HepG2 (cell line): ENCODE measurements around the gene FAM169A. TPM values are rescaled to one million over a fixed set of nuclear protein-coding genes. Genes with fewer than 3 reads are reported as not detected.
"Not testable (repeated sequence)": the region's sequence is repeated elsewhere in the genome, so short reads cannot be mapped to it uniquely, and the experiment has no call there.

ENCODE experiments used
- ATAC-seq: fragments of 200-7000 bp; cut with Tn5 transposase; 3 replicates; pipeline ENCODE4 v1.9.1; 2020; ENCODE audit warnings: mild to moderate bottlenecking, moderate library complexity
- BruUV-seq: library from RNA; stranded (reverse); fragments of 400-500 nt; replicated peaks from 2 replicates; lab custom pipeline; 2021; lab: Mats Ljungman, UMichigan
- CTCF ChIA-PET: fragments of 300-600 bp; formaldehyde crosslinking; extraction: SDS; loops from one replicate; lab custom pipeline; 2021; ENCODE audit warnings: low total read pairs, inconsistent platforms, low intra/inter-chr PET ratio; lab: Yijun Ruan, JAX
- POLR2A ChIA-PET: fragments of 350-600 bp; sonication (Branson Sonifier 250); formaldehyde crosslinking; loops from one replicate; lab custom pipeline; 2020; ENCODE audit warnings: antibody characterized with exemption, inconsistent platforms; lab: Yijun Ruan, JAX
- DNase-seq: peaks from one replicate; pipeline ENCODE4 v3.0.0-alpha.2; 2015; ENCODE audit warnings: low spot score
- FAIRE-seq: peaks from 3 replicates; lab custom pipeline; 2011; peaks lifted over from hg19 to GRCh38; lab: Jason Lieb, UNC
- H2AFZ ChIP-seq: one replicate; pipeline ENCODE4 v1.6.1; 2011; ENCODE audit warnings: low read length, inconsistent platforms
- H3K27ac ChIP-seq: fragments of 300-600 bp; 3 replicates; pipeline ENCODE4 v1.8.0; 2011; ENCODE audit warnings: mixed run types, mild to moderate bottlenecking, mixed read lengths, low read length, inconsistent platforms; ENCODE audit not compliant: insufficient read depth; ENCODE audit errors: extremely low read length
- H3K27me3 ChIP-seq, 2 experiments: fragments of 200-600 bp in 1 of 2; 2 replicates in 1 of 2; 3 replicates in 1 of 2; pipeline versions ENCODE4 v1.6.0 to v1.8.0; 2011; ENCODE audit warnings: low read length in 2 of 2, mild to moderate bottlenecking in 2 of 2, moderate library complexity in 2 of 2, inconsistent platforms in 1 of 2; ENCODE audit not compliant: insufficient read depth in 2 of 2, control insufficient read depth in 1 of 2
- H3K36me3 ChIP-seq, 2 experiments: fragments of 200-600 bp in 1 of 2; replicated peaks in 1 of 2; 2 replicates in 1 of 2; 3 replicates in 1 of 2; pipeline versions ENCODE4 v1.5.1 to v1.8.0; 2011; ENCODE audit warnings: low read length in 2 of 2, inconsistent platforms in 1 of 2; ENCODE audit not compliant: insufficient read depth in 2 of 2, control insufficient read depth in 1 of 2
- H3K4me1 ChIP-seq: 2 replicates; pipeline ENCODE4 v1.5.1; 2012; ENCODE audit warnings: low read length, inconsistent platforms; ENCODE audit not compliant: insufficient read depth
- H3K4me2 ChIP-seq: 2 replicates; pipeline ENCODE4 v1.6.0; 2011; ENCODE audit warnings: low read depth, low read length, inconsistent platforms
- H3K4me3 ChIP-seq, 3 experiments: fragments of 200-600 bp in 1 of 3; sonication (generic), shearing (Covaris generic) in 1 of 3; replicated peaks in 1 of 3; 2 replicates each; pipeline ENCODE4 v1.5.1; 2011 to 2016; ENCODE audit warnings: low read length in 3 of 3, inconsistent platforms in 2 of 3, low read depth in 2 of 3, mild to moderate bottlenecking in 2 of 3, control low read depth in 1 of 3, mixed read lengths in 1 of 3; ENCODE audit not compliant: insufficient read depth in 1 of 3
- H3K79me2 ChIP-seq: one replicate; pipeline ENCODE4 v1.6.1; 2011; ENCODE audit warnings: low read length, inconsistent platforms; ENCODE audit not compliant: insufficient read depth
- H3K9ac ChIP-seq: 2 replicates; pipeline ENCODE4 v1.6.0; 2011; ENCODE audit warnings: mild to moderate bottlenecking, low read depth, low read length, inconsistent platforms; ENCODE audit not compliant: insufficient read depth
- H3K9me3 ChIP-seq: 2 replicates; pipeline ENCODE4 v1.5.1; 2012; ENCODE audit warnings: mild to moderate bottlenecking, low read length
- H4K20me1 ChIP-seq: 2 replicates; pipeline ENCODE4 v1.6.0; 2011; ENCODE audit warnings: inconsistent platforms, mild to moderate bottlenecking, low read length, moderate library complexity; ENCODE audit not compliant: insufficient read depth
- FOXA1 ChIP-seq, 2 experiments: fragments of 450-650 bp in 1 of 2; sonication (generic) in 1 of 2; formaldehyde crosslinking in 1 of 2; IDR thresholded peaks; 2 replicates each; pipeline versions ENCODE4 v1.4.0 to v1.6.1; 2016 to 2020; ENCODE audit warnings: missing genetic modification reagents in 1 of 2
- FOXA3 ChIP-seq: IDR thresholded peaks from 2 replicates; pipeline ENCODE4 v1.6.1; 2016; ENCODE audit warnings: missing genetic modification reagents, missing compliant biosample characterization
- GATAD2A ChIP-seq: IDR thresholded peaks from 2 replicates; pipeline ENCODE4 v1.6.1; 2016
- ISL2 ChIP-seq: sonication (generic); formaldehyde crosslinking; IDR thresholded peaks from 2 replicates; pipeline ENCODE4 v1.5.0; 2020; ENCODE audit warnings: missing genetic modification reagents
- RXRA ChIP-seq: sonication (generic); formaldehyde crosslinking; IDR thresholded peaks from 2 replicates; pipeline ENCODE4 v1.5.1; 2020; ENCODE audit warnings: missing genetic modification reagents
- RXRB ChIP-seq: IDR thresholded peaks from 2 replicates; pipeline ENCODE4 v1.6.1; 2016; ENCODE audit warnings: borderline replicate concordance, missing genetic modification reagents, missing compliant biosample characterization
- ZMYM4 ChIP-seq: sonication (generic); formaldehyde crosslinking; IDR thresholded peaks from 2 replicates; pipeline ENCODE4 v1.8.1; 2023; ENCODE audit warnings: mild to moderate bottlenecking, missing genetic modification reagents
- ZNF281 ChIP-seq: sonication (generic); formaldehyde crosslinking; IDR thresholded peaks from 2 replicates; pipeline ENCODE4 v1.4.0; 2020; ENCODE audit warnings: missing genetic modification reagents, borderline replicate concordance
- WGBS: methylation state at CpG from one replicate; pipeline ENCODE4 v1.1.6; 2017; ENCODE audit warnings: low lambda C conversion rate; 5-methylcytosine and 5-hydroxymethylcytosine counted together
- in situ Hi-C: cut with HindIII; loops from 2 replicates; pipeline ENCODE4 v1.10.0; 2017; ENCODE audit warnings: low pct_unique_long_range_greater_than_20kb; ENCODE audit not compliant: extremely low pct_ligation_motif_present
- intact Hi-C: fragments of 100-400 bp; cut with micrococcal nuclease; formaldehyde crosslinking; loops from one replicate; pipeline ENCODE4 v1.10.0; 2022; ENCODE audit not compliant: unreplicated experiment
- polyA plus RNA-seq, 8 experiments: library from polyadenylated mRNA; depleted of rRNA in 3 of 8; stranded (reverse) in 7 of 8; unstranded in 1 of 8; fragments of >200 nt; fragmentation: Illumina TruSeq in 4 of 8; extraction: Trizol in 4 of 8; gene quantifications; 2 replicates each; pipeline versions ENCODE4 v1.2.1 to v1.2.3, GENCODE V29; 2011 to 2016; ENCODE audit warnings: low read depth in 4 of 8, missing spikeins in 1 of 8, mixed read lengths in 1 of 8; ENCODE audit not compliant: insufficient read depth in 1 of 8
- total RNA-seq, 5 experiments: library from RNA; depleted of rRNA; stranded (reverse); fragments of >200 nt; fragmentation: Illumina TruSeq; extraction: Trizol; gene quantifications; 2 replicates each; pipeline ENCODE4 v1.2.3, GENCODE V29; 2016; ENCODE audit warnings: low read depth in 1 of 5
- TF ChIP-seq, protein P1 (sequence below): sonication (generic); formaldehyde crosslinking; IDR thresholded peaks from 2 replicates; pipeline ENCODE4 v1.4.0; 2020; ENCODE audit warnings: missing genetic modification reagents, borderline replicate concordance
- TF ChIP-seq, protein P2 (sequence below): sonication (generic); formaldehyde crosslinking; IDR thresholded peaks from 2 replicates; pipeline ENCODE4 v1.4.0; 2020; ENCODE audit warnings: missing genetic modification reagents
- TF ChIP-seq, protein P3 (sequence below): IDR thresholded peaks from 2 replicates; pipeline ENCODE4 v1.4.0; 2020; ENCODE audit warnings: mild to moderate bottlenecking, missing genetic modification reagents

FAM169A gene
- total and polyA plus RNA-seq, 2 of the 13 experiments (the other 11 are each of a cell fraction or from before 2014, with no cell fraction given) = 21.1 to 110 TPM

DNA sequence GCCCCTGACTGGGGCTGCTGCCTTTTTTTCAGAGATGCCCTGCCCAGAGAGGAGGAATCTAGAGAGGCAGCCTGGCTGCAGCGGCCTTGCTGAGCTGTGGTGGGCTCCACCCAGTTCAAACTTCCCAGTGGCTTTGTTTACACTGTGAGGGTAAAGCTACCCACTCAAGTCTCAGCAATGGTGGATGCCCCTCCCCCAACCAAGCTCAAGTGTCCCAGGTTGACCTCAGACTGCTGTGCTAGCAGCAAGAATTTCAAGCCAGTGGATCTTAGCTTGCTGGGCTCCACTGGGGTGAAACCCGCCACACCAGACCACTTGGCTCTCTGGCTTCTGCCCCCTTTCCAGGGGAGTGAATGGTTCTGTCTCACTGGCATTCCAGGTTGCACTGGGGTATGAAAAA is 45.2 kb upstream of the FAM169A start:
- H3K4me1 ChIP-seq = peaks cover 37% of the 10 kb centered on the region
- H3K27ac ChIP-seq; in situ Hi-C loops; DNase-seq; H3K79me2 ChIP-seq; intact Hi-C loops; BruUV-seq; H3K36me3 ChIP-seq; CTCF ChIA-PET; FAIRE-seq; H3K4me3 ChIP-seq; H2AFZ ChIP-seq; H3K9me3 ChIP-seq; H3K27me3 ChIP-seq; H3K9ac ChIP-seq; H4K20me1 ChIP-seq; TF ChIP-seq FOXA1 (IDR thresholded peaks at IDR 0.05): not testable (repeated sequence)
- POLR2A ChIA-PET = interaction anchor here (0.9 to 1.5 kb wide), 3 partner anchors 8 to 38 kb away, joined by 3 read pairs; no protein-coding TSS in a partner anchor
- 0 out of 3 replicates have a peak, but pooled peaks have one; percentile 24 for ATAC-seq
- H3K4me2 ChIP-seq = 0 out of 2 replicates have a peak overlapping the region, but pooled peaks have one; percentile 42
- WGBS = 100% methylated on average over 1 of the region's 2 CpGs
- TF ChIP-seq FOXA3 = 0 out of 2 replicates have a peak, but pooled peaks have one; percentile 27
- TF ChIP-seq RXRA (CRISPR knock-in tag) = peak; percentile 68
- TF ChIP-seq GATAD2A (CRISPR knock-in tag) = 0 out of 2 replicates have a peak, but pooled peaks have one; percentile 37
- TF ChIP-seq ISL2 (CRISPR knock-in tag) = peak; percentile 16; the same call in 1 of the 2 replicates
- TF ChIP-seq ZNF281 = peak; percentile 89
- TF ChIP-seq, protein P1, sequence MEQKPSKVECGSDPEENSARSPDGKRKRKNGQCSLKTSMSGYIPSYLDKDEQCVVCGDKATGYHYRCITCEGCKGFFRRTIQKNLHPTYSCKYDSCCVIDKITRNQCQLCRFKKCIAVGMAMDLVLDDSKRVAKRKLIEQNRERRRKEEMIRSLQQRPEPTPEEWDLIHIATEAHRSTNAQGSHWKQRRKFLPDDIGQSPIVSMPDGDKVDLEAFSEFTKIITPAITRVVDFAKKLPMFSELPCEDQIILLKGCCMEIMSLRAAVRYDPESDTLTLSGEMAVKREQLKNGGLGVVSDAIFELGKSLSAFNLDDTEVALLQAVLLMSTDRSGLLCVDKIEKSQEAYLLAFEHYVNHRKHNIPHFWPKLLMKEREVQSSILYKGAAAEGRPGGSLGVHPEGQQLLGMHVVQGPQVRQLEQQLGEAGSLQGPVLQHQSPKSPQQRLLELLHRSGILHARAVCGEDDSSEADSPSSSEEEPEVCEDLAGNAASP (CRISPR knock-in tag) = peak; percentile 97
- peak; percentile 57 for TF ChIP-seq ZMYM4 (CRISPR knock-in tag)
- TF ChIP-seq FOXA1 (CRISPR knock-in tag; IDR thresholded peaks at IDR 0.05) = 0 out of 2 replicates have a peak, but pooled peaks have one; percentile 7
- TF ChIP-seq RXRB (CRISPR knock-in tag) = peak; percentile 46; the same call in 1 of the 2 replicates
- TF ChIP-seq, protein P2, sequence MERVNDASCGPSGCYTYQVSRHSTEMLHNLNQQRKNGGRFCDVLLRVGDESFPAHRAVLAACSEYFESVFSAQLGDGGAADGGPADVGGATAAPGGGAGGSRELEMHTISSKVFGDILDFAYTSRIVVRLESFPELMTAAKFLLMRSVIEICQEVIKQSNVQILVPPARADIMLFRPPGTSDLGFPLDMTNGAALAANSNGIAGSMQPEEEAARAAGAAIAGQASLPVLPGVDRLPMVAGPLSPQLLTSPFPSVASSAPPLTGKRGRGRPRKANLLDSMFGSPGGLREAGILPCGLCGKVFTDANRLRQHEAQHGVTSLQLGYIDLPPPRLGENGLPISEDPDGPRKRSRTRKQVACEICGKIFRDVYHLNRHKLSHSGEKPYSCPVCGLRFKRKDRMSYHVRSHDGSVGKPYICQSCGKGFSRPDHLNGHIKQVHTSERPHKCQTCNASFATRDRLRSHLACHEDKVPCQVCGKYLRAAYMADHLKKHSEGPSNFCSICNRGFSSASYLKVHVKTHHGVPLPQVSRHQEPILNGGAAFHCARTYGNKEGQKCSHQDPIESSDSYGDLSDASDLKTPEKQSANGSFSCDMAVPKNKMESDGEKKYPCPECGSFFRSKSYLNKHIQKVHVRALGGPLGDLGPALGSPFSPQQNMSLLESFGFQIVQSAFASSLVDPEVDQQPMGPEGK (CRISPR knock-in tag) = 0 out of 2 replicates have a peak, but pooled peaks have one; percentile 28
- TF ChIP-seq, protein P3, sequence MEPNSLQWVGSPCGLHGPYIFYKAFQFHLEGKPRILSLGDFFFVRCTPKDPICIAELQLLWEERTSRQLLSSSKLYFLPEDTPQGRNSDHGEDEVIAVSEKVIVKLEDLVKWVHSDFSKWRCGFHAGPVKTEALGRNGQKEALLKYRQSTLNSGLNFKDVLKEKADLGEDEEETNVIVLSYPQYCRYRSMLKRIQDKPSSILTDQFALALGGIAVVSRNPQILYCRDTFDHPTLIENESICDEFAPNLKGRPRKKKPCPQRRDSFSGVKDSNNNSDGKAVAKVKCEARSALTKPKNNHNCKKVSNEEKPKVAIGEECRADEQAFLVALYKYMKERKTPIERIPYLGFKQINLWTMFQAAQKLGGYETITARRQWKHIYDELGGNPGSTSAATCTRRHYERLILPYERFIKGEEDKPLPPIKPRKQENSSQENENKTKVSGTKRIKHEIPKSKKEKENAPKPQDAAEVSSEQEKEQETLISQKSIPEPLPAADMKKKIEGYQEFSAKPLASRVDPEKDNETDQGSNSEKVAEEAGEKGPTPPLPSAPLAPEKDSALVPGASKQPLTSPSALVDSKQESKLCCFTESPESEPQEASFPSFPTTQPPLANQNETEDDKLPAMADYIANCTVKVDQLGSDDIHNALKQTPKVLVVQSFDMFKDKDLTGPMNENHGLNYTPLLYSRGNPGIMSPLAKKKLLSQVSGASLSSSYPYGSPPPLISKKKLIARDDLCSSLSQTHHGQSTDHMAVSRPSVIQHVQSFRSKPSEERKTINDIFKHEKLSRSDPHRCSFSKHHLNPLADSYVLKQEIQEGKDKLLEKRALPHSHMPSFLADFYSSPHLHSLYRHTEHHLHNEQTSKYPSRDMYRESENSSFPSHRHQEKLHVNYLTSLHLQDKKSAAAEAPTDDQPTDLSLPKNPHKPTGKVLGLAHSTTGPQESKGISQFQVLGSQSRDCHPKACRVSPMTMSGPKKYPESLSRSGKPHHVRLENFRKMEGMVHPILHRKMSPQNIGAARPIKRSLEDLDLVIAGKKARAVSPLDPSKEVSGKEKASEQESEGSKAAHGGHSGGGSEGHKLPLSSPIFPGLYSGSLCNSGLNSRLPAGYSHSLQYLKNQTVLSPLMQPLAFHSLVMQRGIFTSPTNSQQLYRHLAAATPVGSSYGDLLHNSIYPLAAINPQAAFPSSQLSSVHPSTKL = peak; percentile 31; the same call in 1 of the 2 replicates
